Measurements from ENCODE around the gene HSPBP1.

DNA sequence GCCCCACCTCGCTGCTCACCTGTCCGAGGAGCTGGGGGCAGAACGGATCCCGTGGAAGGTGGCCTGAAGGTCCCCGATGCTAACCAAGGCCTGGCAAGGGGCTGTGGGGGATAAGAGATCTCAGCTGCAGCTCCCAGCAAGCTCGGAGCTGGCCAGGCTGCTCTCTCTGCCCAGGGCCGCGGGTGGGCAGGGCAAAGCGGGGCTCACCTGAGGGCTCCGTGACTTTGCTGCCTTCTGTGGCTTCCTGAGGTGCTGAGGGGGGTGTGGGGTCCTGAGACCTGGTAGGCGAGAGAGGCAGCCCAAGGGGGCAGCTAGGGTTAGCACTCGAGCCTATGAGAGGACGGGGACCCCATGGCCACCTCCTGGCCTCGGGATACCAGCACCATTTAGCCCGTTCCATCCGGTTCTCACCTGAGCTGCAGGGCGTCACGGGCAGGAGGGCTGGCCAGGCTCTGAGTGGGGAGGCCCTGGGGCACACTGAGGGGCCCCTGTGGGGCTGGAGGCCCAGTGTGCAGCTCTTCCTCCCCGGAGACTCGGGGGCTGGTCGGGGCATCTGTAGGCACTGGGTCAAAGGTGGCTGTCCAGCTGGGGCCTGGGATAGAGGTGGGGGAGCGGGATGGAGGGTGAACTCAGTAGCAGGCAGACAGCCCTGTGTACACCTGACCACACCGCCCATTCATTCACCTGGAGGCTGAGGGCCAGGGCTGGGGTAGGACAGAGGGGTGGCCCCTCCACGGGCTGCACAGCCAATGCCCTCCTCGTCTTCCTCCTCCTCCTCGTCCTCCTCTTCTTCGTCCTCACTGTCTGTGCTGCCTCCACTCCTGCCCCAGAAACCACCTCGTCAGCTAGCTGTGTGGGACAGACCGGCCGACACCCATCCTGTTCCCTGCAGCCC, 48.3 kb downstream of the HSPBP1 start:
- TF ChIP-seq CTCF (IDR thresholded peaks at IDR 0.05): no peak
- no peak for TF ChIP-seq POLR2A (IDR thresholded peaks at IDR 0.05)
